ENCODE results near the gene GARIN1A.
"Not testable (repeated sequence)": the region's sequence is repeated elsewhere in the genome, so short reads cannot be mapped to it uniquely, and the experiment has no call there.

GARIN1A gene

DNA sequence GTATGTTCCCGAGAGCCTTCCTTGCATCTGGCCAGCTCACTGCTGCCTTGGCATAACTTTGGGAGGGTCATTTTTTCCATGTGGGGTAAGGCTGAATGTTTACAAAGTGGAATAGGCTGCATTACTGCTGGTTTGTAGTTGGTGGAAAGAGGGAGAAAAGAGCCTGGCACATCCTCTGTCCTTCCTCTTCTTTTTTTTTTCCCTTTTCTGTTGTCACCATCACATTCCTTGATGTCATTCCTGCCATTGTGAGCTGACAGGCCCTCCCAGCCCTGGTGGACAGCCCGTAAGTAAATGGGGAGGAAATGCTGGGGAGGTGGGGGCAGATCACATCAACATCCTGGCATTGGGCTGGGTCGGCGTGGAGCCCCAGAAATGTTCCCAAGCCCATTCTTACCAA, at the start of gene GARIN1A:
TSS of gene GARIN1A (plus strand) at position 301 of the 400 bp plus-strand sequence. CDS start 106 bp downstream, outside the sequence.
- DNase-seq (ENCODE audit: low read depth): no peak
- H3K4me3 ChIP-seq (ENCODE audit: control insufficient read depth, low read depth, low read length): no peak within 1 kb of the TSS
- TF ChIP-seq, protein P1, sequence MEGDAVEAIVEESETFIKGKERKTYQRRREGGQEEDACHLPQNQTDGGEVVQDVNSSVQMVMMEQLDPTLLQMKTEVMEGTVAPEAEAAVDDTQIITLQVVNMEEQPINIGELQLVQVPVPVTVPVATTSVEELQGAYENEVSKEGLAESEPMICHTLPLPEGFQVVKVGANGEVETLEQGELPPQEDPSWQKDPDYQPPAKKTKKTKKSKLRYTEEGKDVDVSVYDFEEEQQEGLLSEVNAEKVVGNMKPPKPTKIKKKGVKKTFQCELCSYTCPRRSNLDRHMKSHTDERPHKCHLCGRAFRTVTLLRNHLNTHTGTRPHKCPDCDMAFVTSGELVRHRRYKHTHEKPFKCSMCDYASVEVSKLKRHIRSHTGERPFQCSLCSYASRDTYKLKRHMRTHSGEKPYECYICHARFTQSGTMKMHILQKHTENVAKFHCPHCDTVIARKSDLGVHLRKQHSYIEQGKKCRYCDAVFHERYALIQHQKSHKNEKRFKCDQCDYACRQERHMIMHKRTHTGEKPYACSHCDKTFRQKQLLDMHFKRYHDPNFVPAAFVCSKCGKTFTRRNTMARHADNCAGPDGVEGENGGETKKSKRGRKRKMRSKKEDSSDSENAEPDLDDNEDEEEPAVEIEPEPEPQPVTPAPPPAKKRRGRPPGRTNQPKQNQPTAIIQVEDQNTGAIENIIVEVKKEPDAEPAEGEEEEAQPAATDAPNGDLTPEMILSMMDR (conservative IDR thresholded peaks at IDR 0.05; ENCODE audit: control insufficient read depth, insufficient read depth, low read depth, low read length): no peak

DNA sequence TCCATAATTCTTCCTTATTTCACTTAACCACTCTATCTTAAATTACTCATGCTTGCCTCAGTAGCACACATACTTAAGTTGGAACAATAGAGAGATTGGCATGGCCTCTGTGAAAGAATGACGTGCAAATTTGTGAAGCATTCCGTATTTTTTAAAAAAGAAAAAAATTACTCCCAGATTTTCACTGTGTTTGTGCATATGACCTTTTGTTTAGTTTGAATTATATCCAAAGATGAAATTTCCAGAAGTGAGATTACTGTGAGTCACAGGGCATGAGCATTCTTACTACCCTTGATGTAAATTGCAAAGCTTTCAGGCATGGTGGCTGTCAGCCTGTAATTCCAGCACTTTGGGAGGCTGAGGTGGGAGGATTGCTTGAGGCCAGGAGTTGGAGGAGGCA, 45.0 kb upstream of the GARIN1A start:
- DNase-seq (ENCODE audit: low read depth): peak; percentile 62

DNA sequence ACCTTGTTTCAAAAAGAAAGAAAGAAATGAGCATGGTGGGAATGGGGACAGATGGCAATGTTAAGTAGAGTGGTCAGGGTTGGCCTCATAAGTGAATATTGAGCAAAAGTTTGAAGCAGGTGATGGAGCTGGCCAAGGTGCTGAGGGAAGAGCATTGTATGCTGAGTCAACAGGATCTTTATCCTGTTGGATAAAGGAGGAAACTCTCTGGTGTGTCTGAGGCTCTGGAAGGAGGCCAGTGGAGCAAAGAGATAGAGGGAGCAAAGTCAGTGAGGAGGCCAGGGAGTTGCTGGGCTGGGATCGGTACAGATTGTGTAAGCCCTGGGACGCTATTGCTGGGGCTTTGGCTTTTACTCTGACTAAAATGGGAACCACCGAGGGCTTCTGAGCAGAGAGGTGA, 38.2 kb upstream of the GARIN1A start:
- H3K4me3 ChIP-seq (ENCODE audit: control insufficient read depth, low read depth, low read length); DNase-seq (ENCODE audit: low read depth): not testable (repeated sequence)

More for the DNA sequence above, 45.0 kb upstream of the GARIN1A start:
- H3K4me3 ChIP-seq (ENCODE audit: control insufficient read depth, low read depth, low read length): not testable (repeated sequence)

DNA sequence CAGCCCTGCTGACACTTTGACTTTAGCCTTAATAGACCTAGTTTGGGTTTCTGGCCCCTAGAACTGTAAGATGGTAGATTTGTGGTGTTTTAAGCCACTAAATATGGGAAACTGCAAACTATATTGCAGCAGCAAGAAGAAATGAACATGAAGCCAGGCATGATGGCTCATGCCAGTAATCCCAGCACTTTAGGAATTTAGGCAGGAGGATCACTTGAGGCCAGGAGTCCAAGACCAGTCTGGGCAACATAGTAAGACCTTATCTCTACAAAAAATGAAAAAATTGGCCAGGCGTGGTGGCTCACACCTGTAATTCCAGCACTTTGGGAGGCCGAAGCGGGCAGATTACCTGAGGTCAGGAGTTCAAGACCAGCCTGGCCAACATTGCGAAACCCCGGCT, 26.9 kb upstream of the GARIN1A start:
- DNase-seq (ENCODE audit: low read depth); H3K4me3 ChIP-seq (ENCODE audit: control insufficient read depth, low read depth, low read length): not testable (repeated sequence)

DNA sequence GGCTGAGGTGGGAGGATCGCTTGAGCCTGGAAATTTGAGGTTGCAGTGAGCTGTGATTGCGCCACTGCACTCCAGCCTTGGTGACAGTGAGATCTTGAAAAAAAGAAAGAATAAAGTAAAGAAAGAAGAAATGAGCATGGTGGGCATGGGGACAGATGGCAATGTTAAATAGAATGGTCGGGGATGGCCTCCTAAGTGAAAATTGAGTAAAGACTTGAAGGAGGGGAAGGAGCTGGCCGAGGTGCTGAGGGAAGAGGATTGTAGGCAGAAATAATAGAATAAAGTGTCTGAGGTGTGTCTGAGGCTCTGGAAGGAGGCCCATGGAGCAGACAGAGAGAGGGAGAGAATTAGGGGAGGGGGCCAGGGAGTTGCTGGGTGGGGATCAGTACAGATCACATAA, 26.2 kb upstream of the GARIN1A start:
- not testable (repeated sequence) for DNase-seq (ENCODE audit: low read depth); H3K4me3 ChIP-seq (ENCODE audit: control insufficient read depth, low read depth, low read length)

DNA sequence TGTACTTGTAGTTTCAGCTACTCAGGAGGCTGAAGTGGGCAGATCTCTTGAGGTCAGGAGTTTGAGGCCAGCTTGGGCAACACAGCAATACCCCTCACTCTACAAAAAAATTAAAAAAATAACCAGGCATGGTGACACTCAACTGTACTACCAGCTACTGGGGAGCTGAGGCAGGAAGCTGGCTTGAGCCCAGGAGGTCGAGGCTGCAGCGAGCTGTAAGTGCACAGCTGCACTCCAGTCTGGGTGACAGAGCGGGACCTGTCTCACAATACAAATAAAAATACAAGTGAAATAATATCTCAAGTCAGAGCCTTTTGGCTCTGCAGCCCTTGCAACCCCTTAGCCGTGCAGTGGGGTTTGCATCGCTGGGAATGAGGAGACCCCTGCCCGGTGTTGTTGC, 25.2 kb upstream of the GARIN1A start:
- not testable (repeated sequence) for DNase-seq (ENCODE audit: low read depth); H3K4me3 ChIP-seq (ENCODE audit: control insufficient read depth, low read depth, low read length)

DNA sequence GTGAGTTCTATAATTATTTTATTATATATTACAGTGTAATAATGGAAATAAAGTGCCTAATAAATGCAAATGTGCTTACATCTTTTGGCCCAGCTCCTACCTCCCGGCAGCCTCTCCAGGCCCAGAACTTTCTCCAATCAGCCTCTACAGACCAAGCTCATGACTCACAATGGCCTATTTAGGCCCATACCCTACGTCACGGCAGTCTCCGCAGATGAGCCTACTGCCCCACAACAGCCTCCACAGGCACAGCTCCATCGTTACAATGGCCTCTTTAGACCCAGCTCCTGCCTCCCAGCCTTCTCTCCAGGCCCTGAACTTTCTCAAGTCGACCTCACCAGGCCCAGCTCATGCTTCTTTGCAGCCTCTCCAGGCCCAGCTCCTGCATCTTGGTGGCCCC, 21.0 kb upstream of the GARIN1A start:
- DNase-seq (ENCODE audit: low read depth); H3K4me3 ChIP-seq (ENCODE audit: control insufficient read depth, low read depth, low read length): not testable (repeated sequence)

DNA sequence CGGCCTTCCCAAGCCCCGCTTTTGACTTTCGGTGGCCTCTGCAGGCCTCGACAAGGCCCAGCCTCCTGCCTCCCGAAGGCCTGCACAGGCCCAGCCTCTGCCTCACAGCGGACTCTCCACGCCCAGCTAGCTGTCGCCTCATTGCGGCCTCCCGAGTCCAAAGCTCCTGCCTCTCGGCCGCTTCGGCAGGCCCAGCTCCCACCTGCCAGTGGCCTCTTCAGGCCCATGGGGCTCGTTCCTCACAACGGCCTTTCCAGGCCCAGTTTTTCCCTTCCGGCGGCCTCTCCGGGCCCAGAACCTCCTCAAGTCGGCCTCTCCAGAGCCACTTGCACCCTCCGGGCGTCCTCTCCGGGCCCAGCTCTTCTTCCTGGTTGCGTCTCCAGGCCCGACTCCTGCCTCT, 19.5 kb upstream of the GARIN1A start:
- not testable (repeated sequence) for DNase-seq (ENCODE audit: low read depth); H3K4me3 ChIP-seq (ENCODE audit: control insufficient read depth, low read depth, low read length)

DNA sequence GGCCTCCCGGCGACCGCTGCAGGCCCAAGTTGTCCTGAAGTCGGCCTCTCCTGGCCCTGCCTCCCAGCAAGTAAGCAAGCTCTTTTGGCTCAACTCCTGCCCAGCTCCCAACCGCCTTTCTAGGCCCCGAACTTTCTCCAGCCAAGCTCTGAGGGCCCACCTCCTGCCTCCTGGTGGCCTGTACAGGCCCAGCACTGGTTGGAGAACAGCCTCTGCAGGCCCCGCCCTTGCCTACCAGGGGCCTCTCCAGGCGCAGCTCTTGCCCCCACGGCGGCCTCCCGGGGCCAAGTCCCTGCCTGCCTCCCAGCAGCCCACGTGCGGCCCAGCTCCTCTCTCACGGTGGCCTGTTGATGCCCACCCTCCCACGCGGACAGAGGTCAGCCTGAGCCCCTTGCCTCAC, 18.9 kb upstream of the GARIN1A start:
- peak; percentile 32 for DNase-seq (ENCODE audit: low read depth)
- H3K4me3 ChIP-seq (ENCODE audit: control insufficient read depth, low read depth, low read length): not testable (repeated sequence)

DNA sequence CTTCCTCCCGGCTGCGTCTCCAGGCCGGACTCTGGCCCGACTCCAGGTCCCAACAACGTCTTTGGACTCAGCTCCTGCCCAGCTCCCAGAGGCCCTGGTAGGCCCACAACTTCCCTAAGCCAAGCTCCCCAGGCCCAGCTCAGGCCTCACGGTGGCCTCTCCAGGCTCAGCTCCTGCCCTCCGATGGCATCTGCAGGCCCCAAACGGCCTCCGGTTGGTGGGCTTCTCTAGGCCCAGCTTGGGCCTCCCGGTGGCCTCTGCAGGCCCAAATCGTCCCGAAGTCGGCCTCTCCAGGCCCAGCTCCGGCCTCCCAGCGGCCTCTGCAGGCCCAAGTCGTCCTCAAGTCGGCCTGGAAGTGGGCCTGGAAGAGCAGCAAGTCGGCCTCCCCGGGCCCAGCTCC, 18.0 kb upstream of the GARIN1A start:
- not testable (repeated sequence) for DNase-seq (ENCODE audit: low read depth); H3K4me3 ChIP-seq (ENCODE audit: control insufficient read depth, low read depth, low read length)

DNA sequence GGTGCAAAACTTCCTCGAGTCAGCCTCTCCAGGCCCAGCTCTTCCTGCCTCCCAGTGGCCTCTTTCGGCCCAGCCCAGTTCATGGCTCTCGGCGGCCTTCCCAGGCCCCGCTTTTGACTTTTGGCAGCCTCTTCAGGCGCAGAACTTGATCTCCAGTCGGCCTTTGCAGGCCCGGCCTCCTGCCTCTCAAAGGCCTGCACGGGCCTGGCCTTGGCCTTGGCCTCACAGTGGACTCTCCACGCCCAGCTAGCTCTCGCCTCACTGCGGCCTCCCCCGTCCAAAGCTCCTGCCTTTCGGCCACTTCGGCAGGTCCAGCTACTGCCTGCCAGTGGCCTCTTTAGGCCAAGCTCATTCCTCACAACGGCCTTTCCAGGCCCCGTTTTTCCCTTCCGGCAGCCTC, 17.6 kb upstream of the GARIN1A start:
- H3K4me3 ChIP-seq (ENCODE audit: control insufficient read depth, low read depth, low read length); DNase-seq (ENCODE audit: low read depth): not testable (repeated sequence)

DNA sequence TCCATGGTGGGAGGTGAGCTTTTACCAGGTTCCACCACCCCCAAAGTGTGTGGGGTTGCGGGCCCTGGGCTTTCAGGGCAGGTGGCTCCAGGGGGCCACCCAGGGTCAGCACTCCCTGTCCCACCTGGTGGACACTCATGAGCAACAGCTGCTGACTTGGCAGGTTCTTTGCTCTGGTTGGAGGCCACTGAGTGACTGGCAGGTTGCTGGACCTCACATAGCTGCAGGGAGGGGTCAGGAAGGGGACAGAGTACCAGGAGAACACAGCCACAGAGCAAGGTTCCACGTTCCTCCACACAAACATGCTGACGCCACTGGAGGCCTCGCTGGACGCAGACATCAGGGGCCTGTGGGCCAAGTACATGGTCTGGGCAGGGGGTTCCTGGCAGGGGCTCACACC, 13.7 kb upstream of the GARIN1A start:
- H3K4me3 ChIP-seq (ENCODE audit: control insufficient read depth, low read depth, low read length); DNase-seq (ENCODE audit: low read depth): not testable (repeated sequence)

DNA sequence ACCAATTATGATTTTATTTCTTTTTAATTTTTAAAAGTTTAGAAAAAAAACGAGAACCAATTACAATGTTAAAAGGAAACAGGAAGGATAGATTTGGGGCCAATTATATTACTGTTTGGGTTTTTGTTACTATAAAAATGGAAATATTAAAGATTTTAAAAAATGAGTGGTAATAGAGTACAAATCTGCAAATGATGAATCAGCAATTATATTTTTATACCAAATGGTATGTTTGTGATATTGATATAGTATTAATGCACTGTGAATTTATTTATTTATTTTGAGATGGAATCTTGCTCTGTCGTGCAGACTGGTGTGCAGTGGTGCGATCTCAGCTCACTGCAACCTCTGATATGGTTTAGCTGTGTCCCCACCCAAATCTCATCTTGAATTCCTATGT, 11.5 kb upstream of the GARIN1A start:
- TF ChIP-seq, protein P1 (conservative IDR thresholded peaks at IDR 0.05; ENCODE audit: control insufficient read depth, insufficient read depth, low read depth, low read length): no peak
- H3K4me3 ChIP-seq (ENCODE audit: control insufficient read depth, low read depth, low read length): no peak overlapping the region
- DNase-seq (ENCODE audit: low read depth): no peak
